GM19240 (cell line): ENCODE data around the gene XRCC2.

ENCODE experiments used
- DNase-seq: peaks from one replicate; pipeline ENCODE4 v3.0.0; 2011; ENCODE audit warnings: low spot score; ENCODE audit not compliant: insufficient read length

Gene XRCC2

DNA sequence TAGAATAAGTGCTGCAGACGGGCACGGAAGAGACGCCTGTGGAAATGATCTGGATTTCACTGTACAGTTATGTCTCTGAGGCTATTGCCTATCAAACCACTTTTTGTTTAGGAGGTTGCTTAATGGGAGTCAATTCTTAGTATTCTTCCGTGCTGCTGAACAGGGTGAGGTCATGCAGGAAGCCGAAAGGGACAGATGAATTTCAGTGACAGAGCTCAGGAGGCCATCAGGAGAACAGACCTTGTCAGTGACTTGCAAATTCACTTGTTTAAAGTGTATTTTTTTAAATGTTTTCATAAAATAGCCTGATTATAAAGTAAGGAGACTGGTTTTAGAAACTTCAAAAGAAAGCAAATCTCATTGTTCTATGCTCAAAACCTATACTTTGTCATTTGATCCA, 58.9 kb downstream of the XRCC2 start:
- DNase-seq: no peak

GRCh38 chr7:152615031-152615741, 60.8 kb downstream of the XRCC2 start:
- DNase-seq: no peak

- DNase-seq: no peak
Measured at GRCh38 chr7:152608656-152609055, 67.3 kb downstream of the XRCC2 start.

- no peak for DNase-seq
Measured at GRCh38 chr7:152608208-152608607, 67.7 kb downstream of the XRCC2 start.

DNA sequence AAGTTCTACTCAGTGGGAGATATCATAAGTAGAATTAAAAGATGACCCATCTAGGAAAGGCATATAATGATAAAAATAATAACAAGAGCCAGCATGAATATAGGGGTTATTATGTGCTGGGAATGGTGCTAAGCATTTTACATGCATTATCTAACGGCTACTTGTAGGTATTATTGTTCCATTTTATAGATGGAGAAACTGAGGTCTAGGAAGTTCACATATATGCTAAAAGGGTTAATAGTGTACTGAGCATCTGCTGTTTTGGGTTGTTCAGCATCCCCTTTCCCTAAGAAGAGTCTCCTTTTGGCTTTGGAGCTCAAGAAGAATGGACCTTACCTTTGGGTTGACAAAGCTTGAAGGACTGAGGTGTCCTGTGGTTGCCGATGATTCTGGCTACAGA, 68.9 kb downstream of the XRCC2 start:
- no peak for DNase-seq

- DNase-seq: no peak
Measured at GRCh38 chr7:152602962-152603361, 73.0 kb downstream of the XRCC2 start.

GRCh38 chr7:152601305-152601798, 74.6 kb downstream of the XRCC2 start:
- DNase-seq: no peak

DNA sequence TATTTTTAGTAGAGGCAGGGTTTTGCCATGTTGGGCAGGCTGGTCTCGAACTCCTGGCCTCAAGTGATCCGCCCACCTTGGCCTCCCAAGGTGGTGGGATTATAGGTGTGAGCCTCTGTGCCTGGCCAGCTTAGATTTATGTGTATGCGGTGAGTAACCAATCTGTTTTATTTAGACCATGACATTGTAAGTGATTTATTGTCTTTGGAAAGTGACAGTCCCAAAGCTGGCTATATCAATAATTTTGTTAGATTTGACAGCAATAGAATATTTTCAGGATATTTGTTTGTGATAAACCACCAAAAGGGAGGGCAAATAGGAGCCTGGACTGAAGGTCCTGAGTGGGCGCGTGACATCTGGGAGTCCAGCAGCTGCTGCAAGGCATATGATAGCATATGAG, 75.7 kb downstream of the XRCC2 start:
- no peak for DNase-seq

- DNase-seq: no peak
Measured at GRCh38 chr7:152597507-152597906, 78.4 kb downstream of the XRCC2 start.

DNA sequence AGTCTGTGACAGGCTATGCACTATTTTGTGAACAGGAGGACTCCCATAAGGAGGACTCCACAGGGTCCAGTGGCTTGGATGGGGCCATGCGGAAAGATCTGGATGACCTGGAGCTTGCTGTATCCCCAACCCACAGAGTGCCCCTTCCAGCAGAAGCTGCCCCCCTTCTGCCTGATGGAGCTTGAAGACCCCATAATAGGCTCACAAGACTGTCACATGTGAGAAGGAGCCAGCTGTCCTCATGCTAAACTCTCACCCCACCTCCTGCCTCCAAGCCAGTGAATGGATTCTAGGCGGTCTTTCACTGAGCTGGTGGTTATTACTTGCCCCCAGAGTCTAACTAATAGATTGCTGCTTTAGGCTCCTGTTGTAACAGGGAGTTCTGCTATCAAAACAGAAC, 79.1 kb downstream of the XRCC2 start:
- no peak for DNase-seq
